Epithelial cell of proximal tubule (primary cell): Measurements from ENCODE around the gene PRKCE. TPM values are rescaled to one million over a fixed set of nuclear protein-coding genes. Genes with fewer than 3 reads are reported as not detected.

ENCODE experiments used
- DNase-seq: peaks from one replicate; pipeline ENCODE4 v3.0.0-alpha.2; 2011; ENCODE audit warnings: low read depth
- H3K4me3 ChIP-seq: 2 replicates; pipeline ENCODE4 v1.5.1; 2011; ENCODE audit warnings: low read depth, mild to moderate bottlenecking, low read length
- total RNA-seq: library from RNA; depleted of rRNA; stranded (reverse); fragments of >200 nt; gene quantifications from 2 replicates; pipeline ENCODE4 v1.2.3, GENCODE V29; 2015
- TF ChIP-seq, protein P1 (sequence below): conservative IDR thresholded peaks from 2 replicates; pipeline ENCODE4 v1.5.1; 2012; ENCODE audit warnings: low read depth, mild to moderate bottlenecking, low read length

Gene PRKCE
- total RNA-seq, 1 donor from 2014 or later: 2.5 TPM

DNA sequence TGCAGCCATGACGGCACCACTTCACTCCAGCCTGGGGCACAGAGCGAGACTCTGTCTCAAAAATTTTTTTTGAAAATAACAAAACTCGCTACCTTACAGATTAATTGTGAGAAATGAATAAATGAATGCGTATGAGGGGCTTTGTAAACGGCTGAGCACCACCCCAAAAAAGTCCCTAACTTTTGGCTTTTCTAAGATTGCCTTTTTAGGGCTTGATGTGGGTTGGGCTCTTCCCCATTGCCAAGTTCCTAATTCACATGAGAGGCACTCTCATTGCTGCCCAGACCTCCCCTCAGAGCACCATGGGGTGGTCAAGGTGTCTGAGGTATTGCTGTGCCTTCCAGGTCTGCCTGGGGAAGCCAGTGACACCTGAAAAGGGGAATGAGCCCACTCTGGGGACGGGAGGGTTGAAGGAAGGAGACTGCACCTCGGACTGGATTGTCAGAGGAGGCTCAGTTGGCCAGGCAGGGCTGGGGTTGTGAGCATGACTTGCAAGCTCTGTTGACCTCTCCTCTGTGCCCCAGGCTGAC is 186.4 kb downstream of the PRKCE start:
- H3K4me3 ChIP-seq: no peak overlapping the region
- TF ChIP-seq, protein P1, sequence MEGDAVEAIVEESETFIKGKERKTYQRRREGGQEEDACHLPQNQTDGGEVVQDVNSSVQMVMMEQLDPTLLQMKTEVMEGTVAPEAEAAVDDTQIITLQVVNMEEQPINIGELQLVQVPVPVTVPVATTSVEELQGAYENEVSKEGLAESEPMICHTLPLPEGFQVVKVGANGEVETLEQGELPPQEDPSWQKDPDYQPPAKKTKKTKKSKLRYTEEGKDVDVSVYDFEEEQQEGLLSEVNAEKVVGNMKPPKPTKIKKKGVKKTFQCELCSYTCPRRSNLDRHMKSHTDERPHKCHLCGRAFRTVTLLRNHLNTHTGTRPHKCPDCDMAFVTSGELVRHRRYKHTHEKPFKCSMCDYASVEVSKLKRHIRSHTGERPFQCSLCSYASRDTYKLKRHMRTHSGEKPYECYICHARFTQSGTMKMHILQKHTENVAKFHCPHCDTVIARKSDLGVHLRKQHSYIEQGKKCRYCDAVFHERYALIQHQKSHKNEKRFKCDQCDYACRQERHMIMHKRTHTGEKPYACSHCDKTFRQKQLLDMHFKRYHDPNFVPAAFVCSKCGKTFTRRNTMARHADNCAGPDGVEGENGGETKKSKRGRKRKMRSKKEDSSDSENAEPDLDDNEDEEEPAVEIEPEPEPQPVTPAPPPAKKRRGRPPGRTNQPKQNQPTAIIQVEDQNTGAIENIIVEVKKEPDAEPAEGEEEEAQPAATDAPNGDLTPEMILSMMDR: no peak
- no peak for DNase-seq

DNA sequence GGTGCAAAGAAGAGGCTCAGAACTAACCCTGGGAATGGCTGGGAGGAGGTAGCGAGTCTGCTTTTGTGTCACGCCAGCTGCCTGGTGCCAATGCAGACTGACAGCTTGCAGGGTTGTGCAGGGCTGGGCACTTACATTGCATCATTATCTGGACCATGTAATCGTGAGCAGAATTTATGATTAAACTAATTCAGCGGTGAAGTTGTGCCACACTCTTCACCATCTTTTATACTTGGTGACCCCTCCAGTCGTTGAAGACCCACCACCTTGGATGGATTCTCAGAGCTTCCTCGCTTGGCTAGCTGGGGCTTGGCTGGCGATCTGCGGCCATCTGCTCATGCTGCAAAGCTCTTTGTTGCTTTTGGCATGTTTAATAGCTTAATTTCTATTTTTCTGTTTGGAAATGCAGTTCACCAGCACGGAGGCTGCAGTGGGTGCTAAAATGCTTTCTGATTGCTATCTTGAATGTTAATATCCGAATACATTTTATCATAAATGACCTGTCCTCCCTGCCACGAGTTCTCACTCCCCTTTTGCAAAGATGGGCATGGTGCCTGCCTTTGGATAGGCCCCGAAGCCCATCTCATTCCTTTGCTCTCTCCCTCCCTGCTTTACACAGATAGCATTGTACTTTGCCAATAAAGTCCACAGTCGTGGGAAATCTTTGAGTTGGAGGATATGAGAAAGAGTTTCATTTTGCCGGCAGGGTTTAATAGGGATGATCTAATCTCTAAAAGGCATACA is 188.2 kb downstream of the PRKCE start:
- H3K4me3 ChIP-seq: no peak overlapping the region
- no peak for DNase-seq
- TF ChIP-seq, protein P1: no peak

DNA sequence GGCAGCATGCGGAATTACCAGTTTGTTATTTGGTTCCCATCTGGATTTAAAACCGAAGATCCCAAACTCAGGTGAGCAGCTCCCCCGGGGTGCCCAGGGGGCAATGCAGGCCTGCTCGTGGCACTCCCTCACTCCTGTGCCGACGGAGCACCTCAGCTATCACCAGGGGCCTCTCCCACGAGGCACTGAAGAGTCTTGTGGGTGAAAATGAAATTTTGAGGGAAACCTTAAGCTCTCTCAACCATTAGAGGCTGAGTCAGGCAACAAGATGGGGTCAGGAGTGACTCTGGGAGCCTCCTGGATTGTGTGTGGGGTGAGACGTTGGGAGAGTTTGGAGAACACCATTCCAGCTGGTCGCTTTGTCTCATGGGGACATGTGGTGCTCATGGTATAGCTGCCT is 189.0 kb downstream of the PRKCE start:
- H3K4me3 ChIP-seq: no peak overlapping the region
- no peak for DNase-seq
- TF ChIP-seq, protein P1: no peak

DNA sequence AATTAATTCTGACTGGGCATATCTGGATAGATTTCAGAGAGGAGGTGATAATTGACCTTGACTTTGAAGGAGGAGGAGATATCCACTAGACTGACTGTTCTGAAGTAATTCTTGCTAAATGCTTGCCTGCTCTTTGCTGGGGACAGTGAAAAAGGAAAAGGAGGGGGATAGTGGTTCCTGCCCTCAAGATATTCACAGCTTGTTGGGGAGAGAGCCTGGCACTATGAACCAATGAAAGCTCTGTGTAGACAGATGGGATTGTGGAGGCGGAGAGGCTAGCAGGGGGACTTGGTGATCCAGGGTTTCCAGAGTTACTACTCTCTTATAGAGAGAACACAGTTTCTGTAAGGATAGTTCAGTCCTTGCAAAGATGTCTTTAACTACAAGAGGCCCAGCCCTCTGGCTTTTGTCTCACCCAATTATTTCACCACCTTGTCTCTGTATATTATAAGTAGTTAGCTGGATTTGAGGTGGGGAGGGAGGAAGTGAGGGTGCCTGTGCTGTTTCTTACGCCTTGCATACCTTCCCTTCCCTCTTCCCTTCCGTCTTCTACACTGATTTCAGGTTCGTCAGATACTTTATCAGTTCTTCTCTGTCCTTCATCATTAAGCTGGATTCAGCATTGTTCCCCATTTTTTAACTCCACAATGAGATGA is 190.4 kb downstream of the PRKCE start:
- no peak overlapping the region for H3K4me3 ChIP-seq
- no peak for DNase-seq
- TF ChIP-seq, protein P1: no peak

DNA sequence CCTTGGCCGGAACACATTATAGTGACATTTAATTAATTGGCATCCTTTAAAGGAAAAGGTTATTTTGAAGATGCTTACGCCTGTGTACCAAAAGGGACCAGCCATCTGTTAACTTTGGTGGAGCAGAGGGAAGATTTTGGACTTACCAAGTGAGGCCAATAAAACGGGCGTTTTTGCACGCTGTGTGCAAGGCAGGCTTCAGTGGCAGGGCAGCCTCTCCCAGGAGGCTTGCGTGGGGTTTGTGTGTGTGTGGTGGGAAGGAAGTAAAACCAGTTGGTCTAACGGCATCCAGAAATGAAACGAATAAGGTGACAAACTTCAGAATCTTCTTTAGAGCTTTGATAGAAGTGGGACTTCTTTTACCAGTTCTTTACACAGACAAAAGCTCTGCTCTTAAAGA is 191.7 kb downstream of the PRKCE start:
- TF ChIP-seq, protein P1: no peak
- no peak for DNase-seq
- H3K4me3 ChIP-seq: no peak overlapping the region

DNA sequence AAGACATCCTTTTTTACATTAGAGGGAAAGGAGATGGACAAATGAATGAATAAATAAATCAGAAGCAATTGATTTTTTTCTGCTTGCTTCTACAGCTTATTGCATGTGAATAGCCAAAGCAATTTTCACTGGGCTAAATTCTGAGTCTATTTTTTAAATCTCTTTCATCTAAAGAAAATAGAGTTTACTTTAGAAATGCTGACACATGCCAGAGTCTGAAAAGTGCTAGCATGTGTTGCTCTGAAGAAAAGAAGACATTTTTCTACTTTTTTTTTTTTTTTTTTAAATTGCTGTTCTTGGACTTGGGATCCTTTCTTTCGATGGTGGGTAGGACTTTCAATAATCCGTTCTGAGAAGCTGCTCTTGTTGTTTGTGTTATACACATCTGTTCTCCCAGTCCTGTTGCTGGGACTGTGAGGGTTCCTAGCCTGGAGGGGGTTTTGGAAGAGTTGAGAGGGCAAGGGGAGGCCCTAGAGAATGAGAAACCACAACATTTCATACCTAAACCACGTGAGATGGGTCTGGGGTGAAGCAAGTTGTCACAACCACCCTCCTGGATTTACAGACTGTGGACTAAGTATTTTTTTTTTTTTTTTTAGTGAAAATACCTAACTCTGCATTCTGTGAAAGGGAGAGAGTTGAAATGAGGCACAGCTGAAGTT is 193.5 kb downstream of the PRKCE start:
- DNase-seq: no peak
- no peak overlapping the region for H3K4me3 ChIP-seq
- TF ChIP-seq, protein P1: no peak
